Gastrocnemius medialis (tissue), 4 donors: ENCODE results near the gene UQCC3. TPM values are rescaled to one million over a fixed set of nuclear protein-coding genes. Genes with fewer than 3 reads are reported as not detected.

Experiments used
- ATAC-seq, 2 donors: fragments of 150-250 bp; one replicate each; pipeline ENCODE4 v1.9.1; 2016
- DNase-seq, 2 donors: peaks; one replicate each; pipeline ENCODE4 v3.0.0-alpha.2; 2019
- H3K27ac ChIP-seq, 4 donors: fragments of 200-600 bp; sonication (generic); 1 replicate in 1 of 4; 2 replicates in 3 of 4; pipeline ENCODE4 v1.5.1; 2016 to 2018; ENCODE audit warnings: mild to moderate bottlenecking in 2 of 4, moderate library complexity in 1 of 4
- H3K27me3 ChIP-seq, 3 donors: fragments of 200-600 bp; sonication (generic) in 2 of 3; 1 replicate in 1 of 3; 2 replicates in 2 of 3; pipeline versions ENCODE4 v1.5.1 to v1.6.0; 2016 to 2019; ENCODE audit warnings: mild to moderate bottlenecking in 1 of 3, moderate library complexity in 1 of 3
- H3K36me3 ChIP-seq, 2 donors: fragments of 200-600 bp; sonication (generic) in 1 of 2; one replicate each; pipeline ENCODE4 v1.5.1; 2017 to 2018
- H3K4me1 ChIP-seq, 2 donors: fragments of 200-600 bp; sonication (generic) in 1 of 2; one replicate each; pipeline ENCODE4 v1.5.1; 2016 to 2017; ENCODE audit warnings: mild to moderate bottlenecking in 2 of 2
- H3K4me3 ChIP-seq, 4 donors: fragments of 200-600 bp; sonication (generic) in 3 of 4; 1 replicate in 1 of 4; 2 replicates in 3 of 4; pipeline ENCODE4 v1.5.1; 2016 to 2019; ENCODE audit warnings: mild to moderate bottlenecking in 2 of 4
- H3K9me3 ChIP-seq, 3 donors: fragments of 200-600 bp; sonication (generic) in 2 of 3; 1 replicate in 1 of 3; 2 replicates in 2 of 3; pipeline ENCODE4 v1.5.1; 2016 to 2019
- CTCF ChIP-seq, 5 experiments: fragments of 450-650 bp in 3 of 5; fragments of 200-600 bp in 2 of 5; sonication (generic) in 2 of 5; IDR thresholded peaks in 4 of 5; conservative IDR thresholded peaks in 1 of 5; 1 replicate in 4 of 5; 2 replicates in 1 of 5; pipeline ENCODE4 v1.5.1; 2016 to 2019; ENCODE audit warnings: antibody characterized with exemption in 5 of 5, mild to moderate bottlenecking in 3 of 5, moderate library complexity in 3 of 5
- POLR2A ChIP-seq, 2 donors: fragments of 450-650 bp; IDR thresholded peaks; one replicate each; pipeline ENCODE4 v1.6.1; 2017; ENCODE audit warnings: antibody characterized with exemption in 2 of 2, mild to moderate bottlenecking in 2 of 2, moderate library complexity in 2 of 2
- in situ Hi-C, 4 donors: fragments of 200-750 bp; cut with MboI; loops; one replicate each; pipeline versions ENCODE4 v1.15.0 to v1.8.0; 2017; ENCODE audit warnings: low sequenced_read_pairs in 4 of 4
- intact Hi-C: fragments of 100-400 bp; cut with DNase I; formaldehyde crosslinking; loops from one replicate; pipeline ENCODE4 v1.15.1; 2023; ENCODE audit warnings: low total_unique reads
- total RNA-seq, 4 donors: library from RNA; depleted of rRNA; stranded (reverse); fragments of >200 nt; gene quantifications; one replicate each; pipeline versions ENCODE4 v1.1.0 to v1.2.3, GENCODE V29; 2016

The UQCC3 gene
- total RNA-seq, 4 donors from 2014 or later: 6.4 to 11.7 (median 9.0) TPM

GRCh38 chr11:62708392-62708791, 36.9 kb downstream of the UQCC3 start:
- Histone ChIP-seq H3K27ac (peak overlapping the region; percentile 94 to 97 (median 96)), H3K27me3 (no peaks in the 10 kb centered on the region), H3K4me1 (peaks cover 34 to 43% of the 10 kb centered on the region in 2 donors), H3K36me3 (peaks cover 0 to 18% of the 10 kb centered on the region in 2 donors), H3K4me3 (peak overlapping the region; percentile 68 to 87 (median 78)), H3K9me3 (no peaks in the 10 kb centered on the region)
- in situ Hi-C loops: loop anchor here in 1 of 4 donors (25.0 kb wide), 1 partner anchor 96 kb away; the partner anchor contains the start of genes B3GAT3, EML3, MTA2 and ROM1
- intact Hi-C loops: loop anchor here (5.0 kb wide), 2 partner anchors 106 to 134 kb away; partner anchors contain the start of gene MTA2
- TF ChIP-seq POLR2A (IDR thresholded peaks at IDR 0.05): no peak
- TF ChIP-seq CTCF (IDR thresholded peaks at IDR 0.05 in 4 of 5, conservative IDR thresholded peaks at IDR 0.05 in 1 of 5): no peak
- ATAC-seq: no peak
- DNase-seq: no peak

DNA sequence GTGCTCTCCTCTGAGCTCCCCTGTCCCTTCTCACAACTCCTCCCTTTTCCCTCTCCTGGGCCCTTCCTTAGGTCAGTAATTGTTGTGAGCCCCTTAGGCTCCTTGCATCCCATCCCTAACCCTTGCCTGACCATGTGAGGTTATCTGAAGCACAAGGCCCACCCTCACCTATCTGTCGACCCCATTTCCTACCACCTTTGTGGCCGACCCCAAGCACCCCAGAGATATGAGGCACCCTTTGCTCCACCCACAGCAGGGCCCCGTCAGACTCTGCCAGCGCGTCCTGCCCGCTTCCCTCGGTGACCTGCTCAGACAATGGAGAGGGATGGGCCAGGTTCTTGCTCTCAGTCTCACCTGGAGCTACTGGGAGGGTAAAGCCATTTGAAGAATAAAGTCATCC, 37.3 kb downstream of the UQCC3 start:
- Histone ChIP-seq H3K4me1 (peaks cover 34 to 46% of the 10 kb centered on the region in 2 donors), H3K9me3 (no peaks in the 10 kb centered on the region), H3K27me3 (no peaks in the 10 kb centered on the region), H3K27ac (peak overlapping the region; percentile 94 to 97 (median 96)), H3K4me3 (peak overlapping the region; percentile 68 to 87 (median 78)), H3K36me3 (peaks cover 0 to 18% of the 10 kb centered on the region in 2 donors)
- TF ChIP-seq CTCF (IDR thresholded peaks at IDR 0.05 in 4 of 5, conservative IDR thresholded peaks at IDR 0.05 in 1 of 5) (no peak), POLR2A (IDR thresholded peaks at IDR 0.05) (no peak)
- intact Hi-C loops: loop anchor here (1.0 to 5.0 kb wide), 3 partner anchors 19 to 134 kb away; partner anchors contain the start of genes HNRNPUL2 and MTA2
- peak; percentile 1 for ATAC-seq
- in situ Hi-C loops: loop anchor here in 1 of 4 donors (25.0 kb wide), 1 partner anchor 96 kb away; the partner anchor contains the start of genes B3GAT3, EML3, MTA2 and ROM1
- no peak for DNase-seq

- peaks cover 0 to 24% of the 10 kb centered on the region in 2 donors for H3K36me3 ChIP-seq
- ATAC-seq (peak; percentile 85 to 90), DNase-seq (peak; percentile 99)
- H3K27ac ChIP-seq: peak overlapping the region; percentile 94 to 97 (median 96)
- in situ Hi-C loops: loop anchor here in 1 of 4 donors (25.0 kb wide), 1 partner anchor 97 kb away; the partner anchor contains the start of genes B3GAT3, EML3, MTA2 and ROM1
- TF ChIP-seq CTCF (IDR thresholded peaks at IDR 0.05 in 4 of 5, conservative IDR thresholded peaks at IDR 0.05 in 1 of 5): peak in 4 of 5 experiments; percentile 23 to 30 (median 26)
- TF ChIP-seq POLR2A (IDR thresholded peaks at IDR 0.05): peak; percentile 51 to 60
- intact Hi-C loops: loop anchor here (1.0 to 5.0 kb wide), 3 partner anchors 18 to 133 kb away; partner anchors contain the start of genes HNRNPUL2 and MTA2
- no peaks in the 10 kb centered on the region for H3K27me3 ChIP-seq
- H3K9me3 ChIP-seq: no peaks in the 10 kb centered on the region
- peak overlapping the region; percentile 75 to 87 (median 81) for H3K4me3 ChIP-seq
- H3K4me1 ChIP-seq: peaks cover 34 to 46% of the 10 kb centered on the region in 2 donors
Observed at GRCh38 chr11:62709247-62710000, 38.0 kb downstream of the UQCC3 start.

- intact Hi-C loops: no loop called here
- no peaks in the 10 kb centered on the region for H3K27me3 ChIP-seq
- no peak for TF ChIP-seq POLR2A (IDR thresholded peaks at IDR 0.05)
- no peak for TF ChIP-seq CTCF (IDR thresholded peaks at IDR 0.05 in 4 of 5, conservative IDR thresholded peaks at IDR 0.05 in 1 of 5)
Observed at GRCh38 chr11:62710001-62710345, 38.5 kb downstream of the UQCC3 start.

More at GRCh38 chr11:62710001-62710345, 38.5 kb downstream of the UQCC3 start:
- H3K9me3 ChIP-seq: no peaks in the 10 kb centered on the region
- in situ Hi-C loops: loop anchor here in 1 of 4 donors (25.0 kb wide), 1 partner anchor 98 kb away; the partner anchor contains the start of genes B3GAT3, EML3, MTA2 and ROM1
- H3K36me3 ChIP-seq: peaks cover 0 to 29% of the 10 kb centered on the region in 2 donors
- ATAC-seq (no peak), DNase-seq (no peak)
- peaks cover 32 to 45% of the 10 kb centered on the region in 2 donors for H3K4me1 ChIP-seq
- H3K4me3 ChIP-seq: peak overlapping the region; percentile 75 to 87 (median 81)
- peak overlapping the region; percentile 94 to 97 (median 96) for H3K27ac ChIP-seq
